ENCODE results near the gene CXCL1. TPM values are rescaled to one million over a fixed set of nuclear protein-coding genes. Genes with fewer than 3 reads are reported as not detected.

The CXCL1 gene
- total RNA-seq, 1 experiment from 2014 or later, result 0.85 TPM

- peaks cover 8% of the 10 kb centered on the region for H3K27me3 Mint-ChIP-seq (ENCODE audit: low read depth)
- POLR2A ChIA-PET, result no interaction called here
- CTCF ChIA-PET, result no interaction called here
- H3K9me3 Mint-ChIP-seq, result peaks cover 20% of the 10 kb centered on the region
- H3K4me3 Mint-ChIP-seq, result no peak overlapping the region
- ATAC-seq (no peak), DNase-seq (ENCODE audit: low spot score) (no peak)
- 0 out of 2 replicates have a peak, but pooled peaks cover 2% of the 10 kb centered on the region for H3K4me1 Mint-ChIP-seq
- peaks cover 12% of the 10 kb centered on the region for H3K36me3 Mint-ChIP-seq
- TF ChIP-seq SMAD3 (CRISPR knock-in tag; IDR thresholded peaks at IDR 0.05; ENCODE audit: borderline replicate concordance), result no peak
- TF ChIP-seq OVOL2 (CRISPR knock-in tag; IDR thresholded peaks at IDR 0.05; ENCODE audit: borderline replicate concordance), result no peak
- TF ChIP-seq EMX1 (CRISPR knock-in tag; IDR thresholded peaks at IDR 0.05), result no peak
- TF ChIP-seq CDX4 (CRISPR knock-in tag; IDR thresholded peaks at IDR 0.05; ENCODE audit: borderline replicate concordance), result no peak
- TF ChIP-seq USF1 (CRISPR knock-in tag; IDR thresholded peaks at IDR 0.05), result no peak
- TF ChIP-seq E2F4 (CRISPR knock-in tag; IDR thresholded peaks at IDR 0.05; ENCODE audit: borderline replicate concordance, low read depth), result no peak
- TF ChIP-seq ZNF138 (CRISPR knock-in tag; conservative IDR thresholded peaks at IDR 0.05), result no peak
- TF ChIP-seq GRHL2 (CRISPR knock-in tag; IDR thresholded peaks at IDR 0.05; ENCODE audit: insufficient replicate concordance, severe bottlenecking), result no peak
- TF ChIP-seq IRF1 (CRISPR knock-in tag; IDR thresholded peaks at IDR 0.05), result no peak
- no peak for TF ChIP-seq ZNF263 (CRISPR knock-in tag; IDR thresholded peaks at IDR 0.05; ENCODE audit: low read depth)
- TF ChIP-seq AFF4 (CRISPR knock-in tag; IDR thresholded peaks at IDR 0.05; ENCODE audit: borderline replicate concordance), result no peak
- H3K27ac Mint-ChIP-seq, result no peak overlapping the region
These were observed 37.6 kb upstream of the CXCL1 start for GRCh38 chr4:73831569-73831968.

GRCh38 chr4:73832651-73833237 lies 36.4 kb upstream of the CXCL1 start:
- ATAC-seq (no peak), DNase-seq (ENCODE audit: low spot score) (no peak)
- H3K27ac Mint-ChIP-seq, result no peak overlapping the region
- ChIA-PET POLR2A (no interaction called here), CTCF (no interaction called here)
- H3K9me3 Mint-ChIP-seq, result peaks cover 8% of the 10 kb centered on the region
- H3K27me3 Mint-ChIP-seq (ENCODE audit: low read depth), result peaks cover 16% of the 10 kb centered on the region
- H3K4me1 Mint-ChIP-seq, result peaks cover 9% of the 10 kb centered on the region
- no peak for TF ChIP-seq ATF3 (CRISPR knock-in tag; conservative IDR thresholded peaks at IDR 0.05)
- H3K4me3 Mint-ChIP-seq, result no peak overlapping the region
- H3K36me3 Mint-ChIP-seq, result peaks cover 4% of the 10 kb centered on the region

All from WTC11 (cell line).